Measurements from ENCODE around the gene KIAA1958. TPM values are rescaled to one million over a fixed set of nuclear protein-coding genes. Genes with fewer than 3 reads are reported as not detected.

KIAA1958 gene
- total and polyA plus RNA-seq, 2 of the 8 experiments (the other 6 are each of a cell fraction or from before 2014, with no cell fraction given) = 11.4 to 43.8 TPM

GRCh38 chr9:112559629-112560413 is 73.2 kb downstream of the KIAA1958 start:
- no peak overlapping the region for H2BK5ac ChIP-seq (ENCODE audit: low read depth, low read length)
- no peak overlapping the region for H3K18ac ChIP-seq (ENCODE audit: extremely low read depth, low read length)
- H3K36me3 ChIP-seq (ENCODE audit: control insufficient read depth in 2 of 4, insufficient read depth in 4 of 4, low read length in 3 of 4) = no peaks in the 10 kb centered on the region
- no peak overlapping the region for H3K4ac ChIP-seq (replicated peaks; ENCODE audit: insufficient read length, low read depth, low read length)
- H3K4me3 ChIP-seq (ENCODE audit: extremely low read depth in 1 of 4, insufficient read depth in 2 of 4, low read depth in 3 of 4, low read length in 4 of 4) = no peak overlapping the region
- peaks cover 3 to 6% of the 10 kb centered on the region in 2 experiments for H4K20me1 ChIP-seq (replicated peaks in 1 of 2; ENCODE audit: control insufficient read depth in 1 of 2, insufficient read depth in 2 of 2, low read length in 2 of 2)
- DNase-seq (ENCODE audit: low read depth in 1 of 2, low spot score in 2 of 2) (no peak), FAIRE-seq (no peak)
- H3K4me2 ChIP-seq (ENCODE audit: insufficient read depth in 1 of 2, low read depth in 2 of 2, low read length in 2 of 2) = no peak overlapping the region
- 73% methylated on average over 4 of the region's 5 CpGs; no CpG with 5 or more reads in 1 of the 2 experiments for WGBS, 2 experiments (ENCODE audit: extremely low coverage in 1 of 2, insufficient coverage in 1 of 2, insufficient read length in 1 of 2, insufficient replicate concordance in 2 of 2, low coverage in 1 of 2, low lambda C conversion rate in 2 of 2, missing lambda C conversion rate in 1 of 2)
- H3K23ac ChIP-seq (ENCODE audit: insufficient read length) = no peak overlapping the region
- H4K8ac ChIP-seq (ENCODE audit: extremely low read depth, insufficient read depth, low read length) = no peak overlapping the region
- no peak overlapping the region for H2BK15ac ChIP-seq (ENCODE audit: low read length)
- H2AK5ac ChIP-seq (ENCODE audit: low read depth, low read length) = no peak overlapping the region
- H2BK120ac ChIP-seq (replicated peaks; ENCODE audit: low read depth, low read length) = no peak overlapping the region
- no peak overlapping the region for H2AFZ ChIP-seq (ENCODE audit: low read length)
- ChIA-PET POLR2A (ENCODE audit: partially characterized antibody) (interaction anchor here (0.7 to 0.8 kb wide), 2 partner anchors 9 to 23 kb away, joined by 3 read pairs; no protein-coding TSS in a partner anchor), CTCF (ENCODE audit: partially characterized antibody) (interaction anchor here (0.9 to 1.3 kb wide), 3 partner anchors 14 to 58 kb away, joined by 3 to 5 read pairs (median 3); no protein-coding TSS in a partner anchor)
- H2BK12ac ChIP-seq (ENCODE audit: low read depth, low read length) = 0 out of 2 replicates have a peak overlapping the region, but pooled peaks have one; percentile 19
- no peak overlapping the region for H3K27ac ChIP-seq (ENCODE audit: low read depth, low read length)
- no peaks in the 10 kb centered on the region; the same call in none of the 2 replicates for H3K79me1 ChIP-seq (ENCODE audit: low read depth, low read length)
- peaks cover 0 to 9% (median 3%) of the 10 kb centered on the region in 4 experiments; a peak in 2 of 7 replicates for H3K4me1 ChIP-seq (replicated peaks in 1 of 4; ENCODE audit: control insufficient read depth in 3 of 4, insufficient read depth in 4 of 4, low read length in 3 of 4)
- no peaks in the 10 kb centered on the region for H3K27me3 ChIP-seq (replicated peaks in 1 of 4; ENCODE audit: control insufficient read depth in 3 of 4, extremely low read depth in 1 of 4, insufficient read depth in 3 of 4, low read length in 3 of 4)
- H3K56ac ChIP-seq (replicated peaks; ENCODE audit: insufficient read length, low read depth, low read length) = no peak overlapping the region
- no peak overlapping the region for H4K5ac ChIP-seq (ENCODE audit: insufficient read length, low read depth, low read length)
- H4K91ac ChIP-seq (replicated peaks; ENCODE audit: insufficient read length, low read length) = no peak overlapping the region
- no peak overlapping the region for H3K14ac ChIP-seq (ENCODE audit: insufficient read length)
- no peak overlapping the region for H2BK20ac ChIP-seq (ENCODE audit: low read length)
- no peaks in the 10 kb centered on the region for H3K9me3 ChIP-seq (ENCODE audit: insufficient read depth in 2 of 2, low read depth in 1 of 2, low read length in 1 of 2)
- H3K79me2 ChIP-seq (ENCODE audit: control insufficient read depth in 1 of 2, insufficient read depth in 2 of 2, low read length in 2 of 2) = peaks cover 0 to 86% of the 10 kb centered on the region in 2 experiments; a peak in 2 of 4 replicates
- no peaks in the 10 kb centered on the region for H3K23me2 ChIP-seq (ENCODE audit: low read depth, low read length)
- H3K9ac ChIP-seq (replicated peaks in 1 of 4; ENCODE audit: extremely low read depth in 1 of 4, low read depth in 3 of 4, low read length in 3 of 4) = no peak overlapping the region
- TF ChIP-seq SP1 (IDR thresholded peaks at IDR 0.05; ENCODE audit: low read depth, low read length) (no peak), JUND (IDR thresholded peaks at IDR 0.05; ENCODE audit: low read length) (no peak), BCL11A (IDR thresholded peaks at IDR 0.05; ENCODE audit: low read depth in 2 of 2, low read length in 2 of 2) (no peak), ASH2L (IDR thresholded peaks at IDR 0.05; ENCODE audit: low read length) (no peak), ATF2 (IDR thresholded peaks at IDR 0.05; ENCODE audit: low read length) (no peak), SIRT6 (IDR thresholded peaks at IDR 0.05; ENCODE audit: low read length) (no peak), KDM5A (IDR thresholded peaks at IDR 0.05; ENCODE audit: low read length) (no peak), ATF3 (IDR thresholded peaks at IDR 0.05; ENCODE audit: insufficient read depth, low read depth, low read length) (no peak), BRCA1 (IDR thresholded peaks at IDR 0.05; ENCODE audit: low read depth, low read length) (no peak), CREB1 (IDR thresholded peaks at IDR 0.05) (no peak), YY1 (IDR thresholded peaks at IDR 0.05; ENCODE audit: low read depth, low read length) (no peak)

Measured in H1 (cell line).